ENCODE data around the gene NGFR. TPM values are rescaled to one million over a fixed set of nuclear protein-coding genes. Genes with fewer than 3 reads are reported as not detected.

Gene NGFR
- polyA plus RNA-seq, 1 of the 3 experiments (the other 2 are of a cell fraction), result 0.76 TPM

- TF ChIP-seq ZBTB33 (IDR thresholded peaks at IDR 0.05; ENCODE audit: borderline replicate concordance, low read depth) (no peak), RFX5 (IDR thresholded peaks at IDR 0.05; ENCODE audit: low read length) (no peak), ELF1 (IDR thresholded peaks at IDR 0.05) (no peak), RAD21 (IDR thresholded peaks at IDR 0.05; ENCODE audit: low read length) (no peak)
These were observed 31.0 kb upstream of the NGFR start (continued) for GRCh38 chr17:49464049-49464448.

GRCh38 chr17:49465331-49465903, 29.7 kb upstream of the NGFR start:
- Histone ChIP-seq H3K9me2 (no peaks in the 10 kb centered on the region), H3K9me3 (no peaks in the 10 kb centered on the region), H3K79me2 (ENCODE audit: insufficient read depth) (no peaks in the 10 kb centered on the region), H3K4me1 (ENCODE audit: control insufficient read depth in 1 of 2, insufficient read depth in 2 of 2, low read depth in 1 of 2, low read length in 1 of 2) (no peaks in the 10 kb centered on the region; a peak in 1 of 4 replicates), H2AFZ (ENCODE audit: low read depth) (no peak overlapping the region), H3K9ac (no peak overlapping the region), H3F3A (replicated peaks; ENCODE audit: insufficient read depth) (no peaks in the 10 kb centered on the region), H3K4me2 (no peak overlapping the region), H3K36me3 (replicated peaks in 1 of 2; ENCODE audit: control insufficient read depth in 1 of 2, insufficient read depth in 2 of 2, low read length in 1 of 2) (no peaks in the 10 kb centered on the region), H3K27ac (ENCODE audit: low read depth in 2 of 2, low read length in 1 of 2) (no peak overlapping the region), H4K20me1 (ENCODE audit: insufficient read depth) (no peaks in the 10 kb centered on the region), H3K27me3 (ENCODE audit: insufficient read depth) (peaks cover 75% of the 10 kb centered on the region), H3K4me3 (ENCODE audit: low read depth in 2 of 2, low read length in 1 of 2) (no peak overlapping the region)
- 80% methylated on average over 17 of the region's 17 CpGs for WGBS (ENCODE audit: low lambda C conversion rate)
- no peak for TF ChIP-seq MAX (IDR thresholded peaks at IDR 0.05; ENCODE audit: low read depth)
- no peak for TF ChIP-seq SIN3A (IDR thresholded peaks at IDR 0.05; ENCODE audit: borderline replicate concordance, low read depth, low read length)
- TF ChIP-seq GABPA (IDR thresholded peaks at IDR 0.05; ENCODE audit: low read depth), result no peak
- no peak for TF ChIP-seq POLR2AphosphoS5 (IDR thresholded peaks at IDR 0.05; ENCODE audit: low read depth, low read length)
- no peak for TF ChIP-seq RCOR1 (IDR thresholded peaks at IDR 0.05; ENCODE audit: low read length)
- no peak for TF ChIP-seq IRF3 (IDR thresholded peaks at IDR 0.05; ENCODE audit: low read depth, low read length)
- no peak for TF ChIP-seq ZBTB33 (IDR thresholded peaks at IDR 0.05; ENCODE audit: borderline replicate concordance, low read depth)
- no peak for TF ChIP-seq EZH2phosphoT487 (IDR thresholded peaks at IDR 0.05; ENCODE audit: borderline replicate concordance, low read depth)
- no peak for TF ChIP-seq TAF1 (IDR thresholded peaks at IDR 0.05; ENCODE audit: borderline replicate concordance, low read depth, low read length)
- no peak for TF ChIP-seq NFIC (IDR thresholded peaks at IDR 0.05; ENCODE audit: borderline replicate concordance)
- TF ChIP-seq USF1 (IDR thresholded peaks at IDR 0.05; ENCODE audit: borderline replicate concordance, low read depth), result no peak
- no peak for TF ChIP-seq ELF1 (IDR thresholded peaks at IDR 0.05)
- no peak for TF ChIP-seq FOXJ3 (CRISPR knock-in tag; IDR thresholded peaks at IDR 0.05)
- no peak for TF ChIP-seq FOXM1 (IDR thresholded peaks at IDR 0.05; ENCODE audit: low read depth)
- no peak for TF ChIP-seq CTCF (IDR thresholded peaks at IDR 0.05)
- DNase-seq, result no peak
- ChIA-PET POLR2A (interaction anchor here (1.0 kb wide), 1 partner anchor 10 kb away, joined by 3 read pairs; no protein-coding TSS in a partner anchor), CTCF (interaction anchor here (1.1 to 14.6 kb wide), 9 partner anchors 9 to 102 kb away, joined by 3 to 117 read pairs (median 4); no protein-coding TSS in a partner anchor)
